ENCODE measurements around the gene REEP5. TPM values are rescaled to one million over a fixed set of nuclear protein-coding genes. Genes with fewer than 3 reads are reported as not detected.

Gene REEP5
- total and polyA plus RNA-seq, 2 donors from 2014 or later: 132 to 157 TPM

DNA sequence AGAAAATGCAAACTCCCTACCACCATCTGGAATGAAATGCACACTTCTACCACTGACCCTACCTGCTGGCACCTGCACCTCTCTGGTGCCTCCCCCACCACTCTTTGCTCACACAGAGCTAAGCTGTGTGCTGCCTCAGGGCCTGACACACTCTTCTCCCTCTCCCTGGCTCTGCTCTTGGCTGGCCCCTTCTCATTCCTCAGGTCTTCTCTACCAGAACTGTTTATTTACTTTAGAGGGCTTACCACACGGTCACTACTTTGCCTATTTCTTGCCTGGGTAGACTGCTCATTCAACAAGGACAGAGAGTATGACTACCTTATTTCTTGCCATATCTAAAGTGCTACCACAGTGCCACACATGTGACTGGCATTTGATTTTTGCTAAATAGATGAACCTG is 3.3 kb downstream of the REEP5 start:
- TF ChIP-seq, protein P1, sequence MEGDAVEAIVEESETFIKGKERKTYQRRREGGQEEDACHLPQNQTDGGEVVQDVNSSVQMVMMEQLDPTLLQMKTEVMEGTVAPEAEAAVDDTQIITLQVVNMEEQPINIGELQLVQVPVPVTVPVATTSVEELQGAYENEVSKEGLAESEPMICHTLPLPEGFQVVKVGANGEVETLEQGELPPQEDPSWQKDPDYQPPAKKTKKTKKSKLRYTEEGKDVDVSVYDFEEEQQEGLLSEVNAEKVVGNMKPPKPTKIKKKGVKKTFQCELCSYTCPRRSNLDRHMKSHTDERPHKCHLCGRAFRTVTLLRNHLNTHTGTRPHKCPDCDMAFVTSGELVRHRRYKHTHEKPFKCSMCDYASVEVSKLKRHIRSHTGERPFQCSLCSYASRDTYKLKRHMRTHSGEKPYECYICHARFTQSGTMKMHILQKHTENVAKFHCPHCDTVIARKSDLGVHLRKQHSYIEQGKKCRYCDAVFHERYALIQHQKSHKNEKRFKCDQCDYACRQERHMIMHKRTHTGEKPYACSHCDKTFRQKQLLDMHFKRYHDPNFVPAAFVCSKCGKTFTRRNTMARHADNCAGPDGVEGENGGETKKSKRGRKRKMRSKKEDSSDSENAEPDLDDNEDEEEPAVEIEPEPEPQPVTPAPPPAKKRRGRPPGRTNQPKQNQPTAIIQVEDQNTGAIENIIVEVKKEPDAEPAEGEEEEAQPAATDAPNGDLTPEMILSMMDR (IDR thresholded peaks at IDR 0.05; ENCODE audit: borderline replicate concordance, extremely low read depth, insufficient read depth): no peak
- intact Hi-C loops (cut with DNase I): no loop called here
- no peak for FAIRE-seq

DNA sequence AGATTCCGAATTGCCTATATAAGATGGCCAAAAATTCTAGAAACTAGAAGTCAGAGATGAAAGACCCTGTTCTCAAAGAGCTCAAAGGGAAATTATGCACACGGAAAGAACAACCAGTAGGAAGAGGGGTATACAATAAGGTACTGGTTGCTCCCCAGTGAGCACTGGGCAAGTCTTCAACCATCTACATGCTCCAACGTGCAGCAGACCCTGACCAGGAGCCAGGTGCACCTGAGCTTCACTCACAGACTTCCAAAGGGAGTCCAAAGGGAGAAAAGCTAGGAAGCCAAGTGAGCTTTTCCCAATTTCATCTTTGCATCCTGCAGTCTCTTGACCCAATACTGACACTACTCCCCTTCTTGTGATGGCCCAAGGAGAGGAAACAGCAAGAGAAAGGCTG is 3.9 kb downstream of the REEP5 start:
- no peaks in the 10 kb centered on the region for H3K9me3 ChIP-seq (ENCODE audit: control insufficient read depth in 2 of 3, insufficient read depth in 1 of 3, low read length in 3 of 3)
- no peak for FAIRE-seq
- intact Hi-C loops (cut with DNase I): no loop called here
- peak overlapping the region in 1 of 3 donors; percentile 2 for H3K9ac ChIP-seq (ENCODE audit: low read length in 3 of 3)
- peaks cover 0 to 22% (median 12%) of the 10 kb centered on the region in 3 donors for H3K4me1 ChIP-seq (ENCODE audit: control insufficient read depth in 2 of 3, insufficient read depth in 2 of 3, low read depth in 1 of 3, low read length in 3 of 3)
- no peaks in the 10 kb centered on the region for H3K27me3 ChIP-seq (ENCODE audit: control insufficient read depth, insufficient read depth, low read length)
- TF ChIP-seq, protein P1 (IDR thresholded peaks at IDR 0.05; ENCODE audit: borderline replicate concordance, extremely low read depth, insufficient read depth): no peak
- no peak overlapping the region for H3K27ac ChIP-seq (ENCODE audit: low read depth in 2 of 2, low read length in 2 of 2)
- H3K36me3 ChIP-seq (ENCODE audit: control insufficient read depth in 2 of 3, insufficient read depth in 3 of 3, low read length in 3 of 3): peaks cover 0 to 6% (median 0%) of the 10 kb centered on the region in 3 donors
- no peak overlapping the region for H3K4me3 ChIP-seq (ENCODE audit: low read length in 3 of 3)
- no peak for DNase-seq

More for the DNA sequence above, 3.3 kb downstream of the REEP5 start:
- H3K4me3 ChIP-seq (ENCODE audit: low read length in 3 of 3): no peak overlapping the region
- H3K27ac ChIP-seq (ENCODE audit: low read depth in 2 of 2, low read length in 2 of 2): no peak overlapping the region
- H3K4me1 ChIP-seq (ENCODE audit: control insufficient read depth in 2 of 3, insufficient read depth in 2 of 3, low read depth in 1 of 3, low read length in 3 of 3): peaks cover 0 to 23% (median 12%) of the 10 kb centered on the region in 3 donors
- H3K9me3 ChIP-seq (ENCODE audit: control insufficient read depth in 2 of 3, insufficient read depth in 1 of 3, low read length in 3 of 3): no peaks in the 10 kb centered on the region
- peaks cover 0 to 6% (median 0%) of the 10 kb centered on the region in 3 donors for H3K36me3 ChIP-seq (ENCODE audit: control insufficient read depth in 2 of 3, insufficient read depth in 3 of 3, low read length in 3 of 3)
- DNase-seq: peak in 3 of 5 donors; percentile 16 to 42 (median 34)
- no peaks in the 10 kb centered on the region for H3K27me3 ChIP-seq (ENCODE audit: control insufficient read depth, insufficient read depth, low read length)
- peak overlapping the region in 1 of 3 donors; percentile 2 for H3K9ac ChIP-seq (ENCODE audit: low read length in 3 of 3)

DNA sequence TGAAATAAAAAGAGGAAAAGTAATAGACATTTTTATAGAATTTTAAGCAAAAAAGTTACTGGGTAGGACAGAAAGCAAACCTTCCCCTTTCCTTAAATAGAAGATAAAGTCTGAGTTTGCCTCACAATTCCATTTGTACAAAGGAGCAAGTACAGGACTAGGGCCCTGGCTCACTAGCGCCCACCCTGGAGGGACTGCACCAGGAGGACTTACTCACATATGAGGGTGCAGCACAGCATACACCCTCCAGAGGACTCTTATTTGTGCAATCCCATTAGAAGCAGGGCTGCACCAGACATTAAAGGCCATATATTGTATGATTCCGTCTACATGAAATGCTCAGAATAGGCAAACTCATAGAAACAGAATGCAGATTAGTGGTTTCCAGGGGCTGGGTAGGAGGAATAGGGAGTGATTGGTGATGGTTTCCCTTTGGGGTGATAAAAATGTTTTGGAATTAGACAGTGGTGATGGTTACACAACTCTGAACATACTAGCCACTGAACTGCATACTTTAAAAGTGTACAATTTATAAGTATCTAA is 4.5 kb downstream of the REEP5 start:
- no peak for FAIRE-seq
- Histone ChIP-seq H3K4me3 (ENCODE audit: low read length in 3 of 3) (no peak overlapping the region), H3K27ac (ENCODE audit: low read depth in 2 of 2, low read length in 2 of 2) (no peak overlapping the region), H3K27me3 (ENCODE audit: control insufficient read depth, insufficient read depth, low read length) (no peaks in the 10 kb centered on the region), H3K9me3 (ENCODE audit: control insufficient read depth in 2 of 3, insufficient read depth in 1 of 3, low read length in 3 of 3) (no peaks in the 10 kb centered on the region), H3K4me1 (ENCODE audit: control insufficient read depth in 2 of 3, insufficient read depth in 2 of 3, low read depth in 1 of 3, low read length in 3 of 3) (peaks cover 0 to 17% (median 12%) of the 10 kb centered on the region in 3 donors), H3K9ac (ENCODE audit: low read length in 3 of 3) (no peak overlapping the region), H3K36me3 (ENCODE audit: control insufficient read depth in 2 of 3, insufficient read depth in 3 of 3, low read length in 3 of 3) (peaks cover 0 to 6% (median 0%) of the 10 kb centered on the region in 3 donors)
- intact Hi-C loops (cut with DNase I): no loop called here
- no peak for DNase-seq
- TF ChIP-seq, protein P1 (IDR thresholded peaks at IDR 0.05; ENCODE audit: borderline replicate concordance, extremely low read depth, insufficient read depth): no peak
